ENCODE data around the gene AMIGO1. TPM values are rescaled to one million over a fixed set of nuclear protein-coding genes. Genes with fewer than 3 reads are reported as not detected.

AMIGO1 gene
- total and polyA plus RNA-seq, 4 donors: 2.4 to 6.3 (median 3.4) TPM

DNA sequence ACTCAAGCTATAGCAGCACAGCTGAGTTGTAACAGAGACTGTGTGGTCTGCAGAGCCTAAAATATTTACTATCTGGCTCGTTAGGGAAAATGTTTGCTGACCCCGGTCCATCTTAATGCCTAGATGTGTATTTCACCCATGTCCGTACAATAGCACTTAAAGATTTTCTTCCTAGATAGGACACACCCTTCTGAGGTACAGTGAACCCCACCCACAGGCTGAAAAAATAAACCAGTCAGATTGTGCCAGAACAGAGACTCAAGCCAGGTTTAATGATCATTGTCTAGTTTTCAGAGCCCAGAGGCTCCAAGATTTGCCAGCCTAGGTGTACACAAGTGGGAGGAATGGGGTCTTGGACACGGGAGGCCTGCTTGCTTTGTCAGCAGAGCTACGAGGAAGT lies 5.6 kb downstream of the AMIGO1 start:
- TF ChIP-seq, protein P1, sequence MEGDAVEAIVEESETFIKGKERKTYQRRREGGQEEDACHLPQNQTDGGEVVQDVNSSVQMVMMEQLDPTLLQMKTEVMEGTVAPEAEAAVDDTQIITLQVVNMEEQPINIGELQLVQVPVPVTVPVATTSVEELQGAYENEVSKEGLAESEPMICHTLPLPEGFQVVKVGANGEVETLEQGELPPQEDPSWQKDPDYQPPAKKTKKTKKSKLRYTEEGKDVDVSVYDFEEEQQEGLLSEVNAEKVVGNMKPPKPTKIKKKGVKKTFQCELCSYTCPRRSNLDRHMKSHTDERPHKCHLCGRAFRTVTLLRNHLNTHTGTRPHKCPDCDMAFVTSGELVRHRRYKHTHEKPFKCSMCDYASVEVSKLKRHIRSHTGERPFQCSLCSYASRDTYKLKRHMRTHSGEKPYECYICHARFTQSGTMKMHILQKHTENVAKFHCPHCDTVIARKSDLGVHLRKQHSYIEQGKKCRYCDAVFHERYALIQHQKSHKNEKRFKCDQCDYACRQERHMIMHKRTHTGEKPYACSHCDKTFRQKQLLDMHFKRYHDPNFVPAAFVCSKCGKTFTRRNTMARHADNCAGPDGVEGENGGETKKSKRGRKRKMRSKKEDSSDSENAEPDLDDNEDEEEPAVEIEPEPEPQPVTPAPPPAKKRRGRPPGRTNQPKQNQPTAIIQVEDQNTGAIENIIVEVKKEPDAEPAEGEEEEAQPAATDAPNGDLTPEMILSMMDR (IDR thresholded peaks at IDR 0.05; ENCODE audit: control extremely low read depth, extremely low read depth): no peak
- ATAC-seq (ENCODE audit: insufficient read depth, low FRiP score): no peak
- DNase-seq: no peak
- WGBS, 2 donors: 54 to 74% methylated on average over 5 of the region's 5 CpGs
- H3K9ac ChIP-seq (ENCODE audit: insufficient read depth in 1 of 2, low read length in 2 of 2): no peak overlapping the region
- peaks cover 0 to 8% (median 2%) of the 10 kb centered on the region in 4 donors for H3K36me3 ChIP-seq (ENCODE audit: control insufficient read depth in 4 of 4, insufficient read depth in 4 of 4, low read length in 4 of 4)
- peaks cover 0 to 21% (median 0%) of the 10 kb centered on the region in 5 donors for H3K4me1 ChIP-seq (ENCODE audit: control insufficient read depth in 5 of 5, insufficient read depth in 5 of 5, low read length in 5 of 5)
- no peaks in the 10 kb centered on the region for H3K9me3 ChIP-seq (ENCODE audit: control insufficient read depth in 4 of 4, insufficient read depth in 3 of 4, low read length in 3 of 4)
- H3K4me3 ChIP-seq: no peak overlapping the region
- H3K27me3 ChIP-seq (ENCODE audit: control insufficient read depth in 3 of 3, insufficient read depth in 3 of 3, low read length in 2 of 3): no peaks in the 10 kb centered on the region
- H3K27ac ChIP-seq (ENCODE audit: low read depth in 1 of 2, low read length in 1 of 2): no peak overlapping the region

GRCh38 chr1:109502364-109502851 lies 7.1 kb downstream of the AMIGO1 start:
- Histone ChIP-seq H3K4me3 (no peak overlapping the region), H3K9me3 (ENCODE audit: control insufficient read depth in 4 of 4, insufficient read depth in 3 of 4, low read length in 3 of 4) (no peaks in the 10 kb centered on the region), H3K27me3 (ENCODE audit: control insufficient read depth in 3 of 3, insufficient read depth in 3 of 3, low read length in 2 of 3) (no peaks in the 10 kb centered on the region), H3K4me1 (ENCODE audit: control insufficient read depth in 5 of 5, insufficient read depth in 5 of 5, low read length in 5 of 5) (peaks cover 0 to 11% (median 0%) of the 10 kb centered on the region in 5 donors), H3K9ac (ENCODE audit: insufficient read depth in 1 of 2, low read length in 2 of 2) (no peak overlapping the region), H3K27ac (ENCODE audit: low read depth in 1 of 2, low read length in 1 of 2) (no peak overlapping the region), H3K36me3 (ENCODE audit: control insufficient read depth in 4 of 4, insufficient read depth in 4 of 4, low read length in 4 of 4) (peaks cover 0 to 9% (median 2%) of the 10 kb centered on the region in 4 donors)
- WGBS, 2 donors: 51 to 61% methylated on average over 3 of the region's 3 CpGs
- DNase-seq (no peak), ATAC-seq (ENCODE audit: insufficient read depth, low FRiP score) (no peak)
- TF ChIP-seq, protein P1 (IDR thresholded peaks at IDR 0.05; ENCODE audit: control extremely low read depth, extremely low read depth): no peak

GRCh38 chr1:109501644-109502363 lies 7.7 kb downstream of the AMIGO1 start:
- H3K27me3 ChIP-seq (ENCODE audit: control insufficient read depth in 3 of 3, insufficient read depth in 3 of 3, low read length in 2 of 3): no peaks in the 10 kb centered on the region
- H3K4me3 ChIP-seq: no peak overlapping the region
- peaks cover 0 to 9% (median 0%) of the 10 kb centered on the region in 5 donors for H3K4me1 ChIP-seq (ENCODE audit: control insufficient read depth in 5 of 5, insufficient read depth in 5 of 5, low read length in 5 of 5)
- TF ChIP-seq, protein P1 (IDR thresholded peaks at IDR 0.05; ENCODE audit: control extremely low read depth, extremely low read depth): no peak
- 71 to 75% methylated on average over 5 of the region's 5 CpGs for WGBS, 2 donors
- H3K9ac ChIP-seq (ENCODE audit: insufficient read depth in 1 of 2, low read length in 2 of 2): no peak overlapping the region
- ATAC-seq (ENCODE audit: insufficient read depth, low FRiP score) (no peak), DNase-seq (no peak)
- H3K27ac ChIP-seq (ENCODE audit: low read depth in 1 of 2, low read length in 1 of 2): no peak overlapping the region
- H3K36me3 ChIP-seq (ENCODE audit: control insufficient read depth in 4 of 4, insufficient read depth in 4 of 4, low read length in 4 of 4): peaks cover 0 to 15% (median 2%) of the 10 kb centered on the region in 4 donors
- H3K9me3 ChIP-seq (ENCODE audit: control insufficient read depth in 4 of 4, insufficient read depth in 3 of 4, low read length in 3 of 4): no peaks in the 10 kb centered on the region

All from lung (tissue), 12 donors.